Panc1 (cell line): ENCODE results near the gene LMO4. TPM values are rescaled to one million over a fixed set of nuclear protein-coding genes. Genes with fewer than 3 reads are reported as not detected.

Source experiments
- ATAC-seq: fragments of 200-7000 bp; cut with Tn5 transposase; 2 replicates; pipeline ENCODE4 v1.9.1; 2020; ENCODE audit warnings: mild to moderate bottlenecking, moderate library complexity
- BruUV-seq: library from RNA; stranded (reverse); fragments of 400-500 nt; replicated peaks from 2 replicates; lab custom pipeline; 2021; lab: Mats Ljungman, UMichigan
- CTCF ChIA-PET: fragments of 300-600 bp; sonication (Branson Sonifier 250); formaldehyde crosslinking; loops from one replicate; lab custom pipeline; 2022; ENCODE audit warnings: antibody characterized with exemption; lab: Charles Lee
- POLR2A ChIA-PET: fragments of 300-600 bp; sonication (Branson Sonifier 250); formaldehyde crosslinking; loops from one replicate; lab custom pipeline; 2022; ENCODE audit warnings: antibody characterized with exemption; lab: Charles Lee
- DNase-seq: peaks from one replicate; pipeline ENCODE4 v3.0.0-alpha.2; 2010; ENCODE audit warnings: low read depth, low spot score
- H3K27ac ChIP-seq: 2 replicates; pipeline ENCODE4 v1.5.1; 2011; ENCODE audit warnings: mild to moderate bottlenecking, low read length, inconsistent platforms
- H3K27me3 ChIP-seq: fragments of 200-500 bp; sonication (Bioruptor generic); 2 replicates; pipeline ENCODE4 v1.6.0; 2014; ENCODE audit warnings: low read length, inconsistent platforms; ENCODE audit not compliant: control insufficient read depth, insufficient read depth
- H3K36me3 ChIP-seq: fragments of 200-500 bp; sonication (Bioruptor generic); 2 replicates; pipeline ENCODE4 v1.5.1; 2014; ENCODE audit warnings: inconsistent platforms, mild to moderate bottlenecking, low read length, moderate library complexity; ENCODE audit not compliant: control insufficient read depth, insufficient read depth
- H3K4me1 ChIP-seq: 2 replicates; pipeline ENCODE4 v1.5.1; 2011; ENCODE audit warnings: inconsistent platforms, mild to moderate bottlenecking, low read length, moderate library complexity; ENCODE audit not compliant: control insufficient read depth, insufficient read depth
- H3K4me3 ChIP-seq, 2 experiments: 2 replicates each; pipeline ENCODE4 v1.5.1; 2011 to 2012; ENCODE audit warnings: low read depth in 2 of 2, low read length in 2 of 2, mild to moderate bottlenecking in 2 of 2, inconsistent platforms in 1 of 2, moderate library complexity in 1 of 2
- H3K9me3 ChIP-seq: fragments of 200-500 bp; sonication (Bioruptor generic); 2 replicates; pipeline ENCODE4 v1.5.1; 2014; ENCODE audit warnings: low read depth, mild to moderate bottlenecking, inconsistent platforms, low read length, moderate library complexity; ENCODE audit not compliant: control insufficient read depth, insufficient read depth
- POLR2AphosphoS5 ChIP-seq: IDR thresholded peaks from 2 replicates; pipeline ENCODE4 v1.6.1; 2012; ENCODE audit warnings: mild to moderate bottlenecking, low read depth, low read length, moderate library complexity
- SIN3A ChIP-seq: IDR thresholded peaks from 2 replicates; pipeline ENCODE4 v1.6.1; 2012; ENCODE audit warnings: low read depth, mild to moderate bottlenecking, low read length, moderate library complexity, borderline replicate concordance; ENCODE audit not compliant: insufficient read depth
- TCF7L2 ChIP-seq: IDR thresholded peaks from 2 replicates; pipeline ENCODE4 v1.6.1; 2011; ENCODE audit warnings: mild to moderate bottlenecking, low read depth, low read length, inconsistent platforms
- in situ Hi-C: cut with HindIII; loops from 2 replicates; pipeline ENCODE4 v1.10.0; 2016; ENCODE audit warnings: low sequenced_read_pairs, low pct_unique_long_range_greater_than_20kb
- intact Hi-C: fragments of 100-400 bp; cut with micrococcal nuclease; formaldehyde crosslinking; loops from one replicate; pipeline ENCODE4 v1.10.0; 2022; ENCODE audit not compliant: unreplicated experiment
- total RNA-seq: library from RNA; stranded (reverse); gene quantifications from one replicate; pipeline ENCODE4 v1.2.1, GENCODE V29; 2021; ENCODE audit not compliant: unreplicated experiment
- TF ChIP-seq, protein P1 (sequence below): fragments of 450-650 bp; IDR thresholded peaks from 2 replicates; pipeline ENCODE4 v1.5.1; 2017; ENCODE audit warnings: mild to moderate bottlenecking
- TF ChIP-seq, protein P2 (sequence below), 2 experiments: IDR thresholded peaks; 2 replicates each; pipeline ENCODE4 v1.6.1; 2011 to 2012; ENCODE audit warnings: low read depth in 2 of 2, control low read depth in 1 of 2, low read length in 1 of 2, mild to moderate bottlenecking in 1 of 2, moderate library complexity in 1 of 2; ENCODE audit not compliant: insufficient read depth in 1 of 2

The LMO4 gene
- total RNA-seq, 1 experiment from 2014 or later, result 38.3 TPM

GRCh38 chr1:87394982-87395381 is 66.3 kb downstream of the LMO4 start:
- POLR2A ChIA-PET, result interaction anchor here (0.6 kb wide), 1 partner anchor 51 kb away, joined by 4 read pairs; no protein-coding TSS in a partner anchor

More at GRCh38 chr1:87394982-87395381, 66.3 kb downstream of the LMO4 start:
- H3K4me3 ChIP-seq, result no peak overlapping the region
- CTCF ChIA-PET, result interaction anchor here (0.6 to 0.7 kb wide), 2 partner anchors 181 to 1544 kb away, joined by 3 to 8 read pairs; no protein-coding TSS in a partner anchor
- H3K27ac ChIP-seq, result no peak overlapping the region
- in situ Hi-C loops (no loop called here), intact Hi-C loops (no loop called here)
- H3K27me3 ChIP-seq, result no peaks in the 10 kb centered on the region
- BruUV-seq, result no TSS peak
- H3K36me3 ChIP-seq, result no peaks in the 10 kb centered on the region
- DNase-seq (no peak), ATAC-seq (no peak)
- TF ChIP-seq TCF7L2 (no peak), POLR2AphosphoS5 (no peak), SIN3A (no peak)
- TF ChIP-seq, protein P1, sequence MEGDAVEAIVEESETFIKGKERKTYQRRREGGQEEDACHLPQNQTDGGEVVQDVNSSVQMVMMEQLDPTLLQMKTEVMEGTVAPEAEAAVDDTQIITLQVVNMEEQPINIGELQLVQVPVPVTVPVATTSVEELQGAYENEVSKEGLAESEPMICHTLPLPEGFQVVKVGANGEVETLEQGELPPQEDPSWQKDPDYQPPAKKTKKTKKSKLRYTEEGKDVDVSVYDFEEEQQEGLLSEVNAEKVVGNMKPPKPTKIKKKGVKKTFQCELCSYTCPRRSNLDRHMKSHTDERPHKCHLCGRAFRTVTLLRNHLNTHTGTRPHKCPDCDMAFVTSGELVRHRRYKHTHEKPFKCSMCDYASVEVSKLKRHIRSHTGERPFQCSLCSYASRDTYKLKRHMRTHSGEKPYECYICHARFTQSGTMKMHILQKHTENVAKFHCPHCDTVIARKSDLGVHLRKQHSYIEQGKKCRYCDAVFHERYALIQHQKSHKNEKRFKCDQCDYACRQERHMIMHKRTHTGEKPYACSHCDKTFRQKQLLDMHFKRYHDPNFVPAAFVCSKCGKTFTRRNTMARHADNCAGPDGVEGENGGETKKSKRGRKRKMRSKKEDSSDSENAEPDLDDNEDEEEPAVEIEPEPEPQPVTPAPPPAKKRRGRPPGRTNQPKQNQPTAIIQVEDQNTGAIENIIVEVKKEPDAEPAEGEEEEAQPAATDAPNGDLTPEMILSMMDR, result no peak
- TF ChIP-seq, protein P2, sequence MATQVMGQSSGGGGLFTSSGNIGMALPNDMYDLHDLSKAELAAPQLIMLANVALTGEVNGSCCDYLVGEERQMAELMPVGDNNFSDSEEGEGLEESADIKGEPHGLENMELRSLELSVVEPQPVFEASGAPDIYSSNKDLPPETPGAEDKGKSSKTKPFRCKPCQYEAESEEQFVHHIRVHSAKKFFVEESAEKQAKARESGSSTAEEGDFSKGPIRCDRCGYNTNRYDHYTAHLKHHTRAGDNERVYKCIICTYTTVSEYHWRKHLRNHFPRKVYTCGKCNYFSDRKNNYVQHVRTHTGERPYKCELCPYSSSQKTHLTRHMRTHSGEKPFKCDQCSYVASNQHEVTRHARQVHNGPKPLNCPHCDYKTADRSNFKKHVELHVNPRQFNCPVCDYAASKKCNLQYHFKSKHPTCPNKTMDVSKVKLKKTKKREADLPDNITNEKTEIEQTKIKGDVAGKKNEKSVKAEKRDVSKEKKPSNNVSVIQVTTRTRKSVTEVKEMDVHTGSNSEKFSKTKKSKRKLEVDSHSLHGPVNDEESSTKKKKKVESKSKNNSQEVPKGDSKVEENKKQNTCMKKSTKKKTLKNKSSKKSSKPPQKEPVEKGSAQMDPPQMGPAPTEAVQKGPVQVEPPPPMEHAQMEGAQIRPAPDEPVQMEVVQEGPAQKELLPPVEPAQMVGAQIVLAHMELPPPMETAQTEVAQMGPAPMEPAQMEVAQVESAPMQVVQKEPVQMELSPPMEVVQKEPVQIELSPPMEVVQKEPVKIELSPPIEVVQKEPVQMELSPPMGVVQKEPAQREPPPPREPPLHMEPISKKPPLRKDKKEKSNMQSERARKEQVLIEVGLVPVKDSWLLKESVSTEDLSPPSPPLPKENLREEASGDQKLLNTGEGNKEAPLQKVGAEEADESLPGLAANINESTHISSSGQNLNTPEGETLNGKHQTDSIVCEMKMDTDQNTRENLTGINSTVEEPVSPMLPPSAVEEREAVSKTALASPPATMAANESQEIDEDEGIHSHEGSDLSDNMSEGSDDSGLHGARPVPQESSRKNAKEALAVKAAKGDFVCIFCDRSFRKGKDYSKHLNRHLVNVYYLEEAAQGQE (IDR thresholded peaks at IDR 0.05; ENCODE audit: insufficient read depth in 1 of 2, low read depth in 2 of 2, low read length in 1 of 2), result no peak
- no peaks in the 10 kb centered on the region for H3K9me3 ChIP-seq
- peaks cover 4% of the 10 kb centered on the region; the same call in 1 of the 2 replicates for H3K4me1 ChIP-seq
